SK-N-SH (cell line): ENCODE results near the gene BMP4. TPM values are rescaled to one million over a fixed set of nuclear protein-coding genes. Genes with fewer than 3 reads are reported as not detected.
A peak's percentile ranks its signal among the peaks of the same experiment; 100 is the strongest.

Source experiments
- CTCF ChIA-PET: fragments of 300-600, 350-600 bp; formaldehyde crosslinking; extraction: SDS; loops from one replicate; lab custom pipeline; 2021; lab: Yijun Ruan, JAX
- POLR2A ChIA-PET: fragments of 350-600 bp; sonication (Branson Sonifier 250); formaldehyde crosslinking; extraction: SDS; loops from one replicate; lab custom pipeline; 2020; ENCODE audit warnings: antibody characterized with exemption, inconsistent platforms; lab: Yijun Ruan, JAX
- DNase-seq: peaks from one replicate; pipeline ENCODE4 v3.0.0; 2012
- H2AFZ ChIP-seq: fragments of 200-600 bp; sonication (generic); 2 replicates; pipeline ENCODE4 v1.8.1; 2016; ENCODE audit warnings: antibody characterized with exemption, mild to moderate bottlenecking, low read depth
- H3F3A ChIP-seq: fragments of 200-600 bp; sonication (generic); replicated peaks from 2 replicates; pipeline ENCODE3; 2016; ENCODE audit warnings: antibody characterized with exemption, mild to moderate bottlenecking; ENCODE audit not compliant: insufficient read depth
- H3K27ac ChIP-seq, 2 experiments: fragments of 200-500 bp in 1 of 2; fragments of 200-600 bp in 1 of 2; sonication (Bioruptor generic) in 1 of 2; sonication (generic), shearing (Covaris generic) in 1 of 2; 2 replicates each; pipeline versions ENCODE4 v1.5.1 to v1.6.1; 2014 to 2016; ENCODE audit warnings: low read depth in 2 of 2, inconsistent platforms in 1 of 2, low read length in 1 of 2, mild to moderate bottlenecking in 1 of 2, mixed read lengths in 1 of 2
- H3K27me3 ChIP-seq: fragments of 200-600 bp; sonication (generic), shearing (Covaris generic); 2 replicates; pipeline ENCODE4 v1.6.1; 2016; ENCODE audit warnings: mixed run types; ENCODE audit not compliant: insufficient read depth
- H3K36me3 ChIP-seq, 2 experiments: fragments of 200-500 bp in 1 of 2; fragments of 200-600 bp in 1 of 2; sonication (Bioruptor generic) in 1 of 2; sonication (generic) in 1 of 2; replicated peaks in 1 of 2; 2 replicates each; pipeline versions ENCODE3 to v1.5.1; 2014 to 2016; ENCODE audit warnings: low read length in 1 of 2, mild to moderate bottlenecking in 1 of 2; ENCODE audit not compliant: insufficient read depth in 2 of 2, control insufficient read depth in 1 of 2
- H3K4me1 ChIP-seq, 2 experiments: fragments of 200-500 bp in 1 of 2; fragments of 200-600 bp in 1 of 2; sonication (Bioruptor generic) in 1 of 2; sonication (generic), shearing (Covaris generic) in 1 of 2; 2 replicates each; pipeline versions ENCODE4 v1.5.1 to v1.6.1; 2014 to 2016; ENCODE audit warnings: low read depth in 1 of 2, low read length in 1 of 2, mixed run types in 1 of 2; ENCODE audit not compliant: insufficient read depth in 2 of 2, control insufficient read depth in 1 of 2
- H3K4me2 ChIP-seq: fragments of 200-600 bp; sonication (generic), shearing (Covaris generic); 2 replicates; pipeline ENCODE4 v1.6.1; 2017; ENCODE audit warnings: mixed run types
- H3K4me3 ChIP-seq, 2 experiments: fragments of 200-500 bp in 1 of 2; fragments of 200-600 bp in 1 of 2; sonication (Bioruptor generic) in 1 of 2; sonication (generic), shearing (Covaris generic) in 1 of 2; 2 replicates each; pipeline versions ENCODE4 v1.5.1 to v1.8.1; 2014 to 2016; ENCODE audit warnings: low read depth in 2 of 2, inconsistent platforms in 1 of 2, low read length in 1 of 2, mild to moderate bottlenecking in 1 of 2, mixed read lengths in 1 of 2, moderate library complexity in 1 of 2
- H3K79me2 ChIP-seq: fragments of 200-600 bp; sonication (generic); 2 replicates; pipeline ENCODE4 v1.8.1; 2017; ENCODE audit warnings: mild to moderate bottlenecking; ENCODE audit not compliant: insufficient read depth
- H3K9ac ChIP-seq: fragments of 200-600 bp; sonication (generic); 2 replicates; pipeline ENCODE4 v1.6.1; 2017; ENCODE audit warnings: mixed run types
- H3K9me2 ChIP-seq: fragments of 200-600 bp; sonication (generic); 2 replicates; pipeline ENCODE4 v1.6.1; 2017; ENCODE audit warnings: mixed run types
- H3K9me3 ChIP-seq: fragments of 200-600 bp; sonication (generic); 2 replicates; pipeline ENCODE4 v1.6.1; 2017; ENCODE audit warnings: mixed run types, mild to moderate bottlenecking, moderate library complexity
- H4K20me1 ChIP-seq: fragments of 200-600 bp; sonication (generic); 2 replicates; pipeline ENCODE4 v1.6.1; 2017; ENCODE audit warnings: mild to moderate bottlenecking, mixed run types; ENCODE audit not compliant: insufficient read depth
- EP300 ChIP-seq, 2 experiments: IDR thresholded peaks; 2 replicates each; pipeline versions ENCODE4 v1.4.0 to v1.6.1; 2012; ENCODE audit warnings: borderline replicate concordance in 1 of 2, low read depth in 1 of 2, low read length in 1 of 2
- FOXM1 ChIP-seq: IDR thresholded peaks from 2 replicates; pipeline ENCODE4 v1.4.0; 2012; ENCODE audit warnings: low read depth, mild to moderate bottlenecking
- GABPA ChIP-seq: IDR thresholded peaks from 2 replicates; pipeline ENCODE4 v1.4.0; 2012; ENCODE audit warnings: low read depth, mild to moderate bottlenecking
- GATA2 ChIP-seq: sonication (generic); formaldehyde crosslinking; IDR thresholded peaks from 2 replicates; pipeline ENCODE4 v1.5.0; 2020; ENCODE audit warnings: mild to moderate bottlenecking, missing genetic modification reagents
- PBX3 ChIP-seq: IDR thresholded peaks from 2 replicates; pipeline ENCODE4; 2012
- POLR2AphosphoS5 ChIP-seq: IDR thresholded peaks from 2 replicates; pipeline ENCODE4 v1.6.1; 2012; ENCODE audit warnings: low read depth, low read length
- RAD21 ChIP-seq: IDR thresholded peaks from 2 replicates; pipeline ENCODE4 v1.6.1; 2012; ENCODE audit warnings: mild to moderate bottlenecking, low read length
- RCOR1 ChIP-seq: fragments of 150-350 bp; IDR thresholded peaks from 2 replicates; pipeline ENCODE4 v1.6.1; 2017; ENCODE audit warnings: antibody characterized with exemption, low read length
- SIN3A ChIP-seq: IDR thresholded peaks from 2 replicates; pipeline ENCODE4 v1.6.1; 2012; ENCODE audit warnings: low read depth, mild to moderate bottlenecking, low read length, moderate library complexity, borderline replicate concordance
- TEAD4 ChIP-seq: IDR thresholded peaks from 2 replicates; pipeline ENCODE4 v1.4.0; 2012; ENCODE audit warnings: mild to moderate bottlenecking, borderline replicate concordance; ENCODE audit not compliant: insufficient read depth
- YY1 ChIP-seq: IDR thresholded peaks from 2 replicates; pipeline ENCODE4 v1.4.0; 2012; ENCODE audit warnings: low read depth, mild to moderate bottlenecking
- WGBS: methylation state at CpG from one replicate; pipeline ENCODE4 v1.1.6; 2017; ENCODE audit warnings: low lambda C conversion rate; 5-methylcytosine and 5-hydroxymethylcytosine counted together
- polyA plus RNA-seq, 3 experiments: library from polyadenylated mRNA; depleted of rRNA; stranded (reverse); fragments of >200 nt; gene quantifications; 2 replicates each; pipeline ENCODE4 v1.2.3, GENCODE V29; 2012
- TF ChIP-seq, protein P1 (sequence below): fragments of 150-350 bp; IDR thresholded peaks from 2 replicates; pipeline ENCODE4 v1.6.1; 2017; ENCODE audit warnings: antibody characterized with exemption, low read length, low read depth, borderline replicate concordance

The BMP4 gene
- polyA plus RNA-seq, 1 of the 3 experiments (the other 2 are of a cell fraction), result not detected

GRCh38 chr14:53955671-53956426, 776 bp downstream of the BMP4 start (continued):
- TF ChIP-seq, protein P1, sequence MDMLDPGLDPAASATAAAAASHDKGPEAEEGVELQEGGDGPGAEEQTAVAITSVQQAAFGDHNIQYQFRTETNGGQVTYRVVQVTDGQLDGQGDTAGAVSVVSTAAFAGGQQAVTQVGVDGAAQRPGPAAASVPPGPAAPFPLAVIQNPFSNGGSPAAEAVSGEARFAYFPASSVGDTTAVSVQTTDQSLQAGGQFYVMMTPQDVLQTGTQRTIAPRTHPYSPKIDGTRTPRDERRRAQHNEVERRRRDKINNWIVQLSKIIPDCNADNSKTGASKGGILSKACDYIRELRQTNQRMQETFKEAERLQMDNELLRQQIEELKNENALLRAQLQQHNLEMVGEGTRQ, result no peak
- no peak for TF ChIP-seq RAD21
- no peak for TF ChIP-seq TEAD4
- TF ChIP-seq FOXM1, result no peak
- TF ChIP-seq RCOR1, result no peak
- TF ChIP-seq YY1, result no peak
- TF ChIP-seq GABPA, result no peak

- Histone ChIP-seq H3K9me2 (no peaks in the 10 kb centered on the region), H3F3A (no peaks in the 10 kb centered on the region), H3K79me2 (no peaks in the 10 kb centered on the region), H3K4me3 (no peak overlapping the region), H3K4me2 (0 out of 2 replicates have a peak overlapping the region, but pooled peaks have one; percentile 91), H3K27me3 (peaks cover 97% of the 10 kb centered on the region), H3K27ac (no peak overlapping the region), H3K36me3 (no peaks in the 10 kb centered on the region), H3K9ac (no peak overlapping the region), H3K4me1 (peaks cover 0 to 4% of the 10 kb centered on the region in 2 experiments; a peak in 1 of 4 replicates), H4K20me1 (no peaks in the 10 kb centered on the region), H2AFZ (no peak overlapping the region), H3K9me3 (no peaks in the 10 kb centered on the region)
- no peak for TF ChIP-seq RAD21
- no peak for TF ChIP-seq GATA2 (CRISPR knock-in tag)
- TF ChIP-seq EP300 (IDR thresholded peaks at IDR 0.05; ENCODE audit: borderline replicate concordance in 1 of 2, low read depth in 1 of 2, low read length in 1 of 2), result no peak
- TF ChIP-seq GABPA, result no peak
- no peak for TF ChIP-seq PBX3
- no peak for TF ChIP-seq POLR2AphosphoS5
- TF ChIP-seq SIN3A, result no peak
- ChIA-PET CTCF (interaction anchor here (1.9 kb wide), 1 partner anchor 9 kb away, joined by 5 read pairs; no protein-coding TSS in a partner anchor), POLR2A (no interaction called here)
- no peak for DNase-seq
- WGBS, result 6% methylated on average over 17 of the region's 17 CpGs
Measured at GRCh38 chr14:53955229-53955556, 1.4 kb downstream of the BMP4 start.
